ENCODE measurements around the gene FNIP2. TPM values are rescaled to one million over a fixed set of nuclear protein-coding genes. Genes with fewer than 3 reads are reported as not detected.
"Not testable (repeated sequence)": the region's sequence is repeated elsewhere in the genome, so short reads cannot be mapped to it uniquely, and the experiment has no call there.

The FNIP2 gene
- total RNA-seq, 1 donor from 2014 or later, result 21.4 TPM

DNA sequence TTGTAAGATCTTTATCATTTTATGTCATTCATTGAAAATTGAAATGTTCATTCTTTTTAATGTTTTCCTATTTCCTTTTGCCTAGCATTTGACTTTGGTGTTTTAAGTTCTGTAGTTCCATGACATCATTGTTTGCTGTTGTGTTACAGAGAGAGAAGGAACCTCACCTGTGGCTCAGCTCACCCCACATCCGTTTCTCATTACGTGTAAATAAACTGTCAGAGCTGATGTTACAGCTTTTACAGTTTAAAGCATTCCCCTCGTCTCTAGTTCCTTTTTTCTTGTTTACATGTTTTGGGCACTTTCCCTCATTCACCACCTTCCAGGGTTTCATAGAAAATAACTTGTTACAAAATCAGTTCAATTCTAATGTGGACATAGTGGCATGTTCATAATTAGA lies 137.2 kb downstream of the FNIP2 start:
- Histone ChIP-seq H3K27me3 (ENCODE audit: control insufficient read depth in 3 of 3, insufficient read depth in 3 of 3, low read length in 3 of 3) (no peaks in the 10 kb centered on the region), H3K9me3 (ENCODE audit: control insufficient read depth in 3 of 3, low read length in 3 of 3) (no peaks in the 10 kb centered on the region), H3K27ac (ENCODE audit: low read depth, low read length) (no peak overlapping the region), H3K4me1 (ENCODE audit: control insufficient read depth in 3 of 3, insufficient read depth in 3 of 3, low read length in 3 of 3) (peaks cover 0 to 7% (median 4%) of the 10 kb centered on the region in 3 donors), H3K36me3 (ENCODE audit: control insufficient read depth in 3 of 3, insufficient read depth in 3 of 3, low read length in 3 of 3) (peaks cover 9 to 18% (median 17%) of the 10 kb centered on the region in 3 donors), H3K9ac (ENCODE audit: low read depth in 1 of 3, low read length in 3 of 3) (no peak overlapping the region), H3K4me3 (ENCODE audit: low read length in 3 of 3) (no peak overlapping the region)

DNA sequence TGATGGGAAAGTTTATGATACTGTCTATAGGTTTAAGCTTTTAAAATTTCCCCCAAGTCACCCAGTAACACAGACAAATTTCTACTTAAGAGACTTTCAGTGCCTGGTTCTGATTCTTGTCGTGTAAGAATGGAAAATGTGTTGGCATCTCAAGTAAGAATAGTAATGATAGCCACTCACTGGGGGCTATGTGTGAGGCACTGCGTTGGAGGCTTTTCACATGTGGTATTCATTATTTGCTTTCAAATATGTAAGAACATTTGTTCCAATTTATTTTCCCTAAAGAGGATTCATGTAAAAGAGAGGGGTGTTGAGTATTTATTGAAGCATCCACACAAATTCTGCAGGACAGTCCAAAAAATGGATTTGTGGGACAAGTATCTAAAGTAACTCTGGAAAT lies 143.6 kb downstream of the FNIP2 start:
- Histone ChIP-seq H3K9ac (ENCODE audit: low read depth in 1 of 3, low read length in 3 of 3) (no peak overlapping the region), H3K36me3 (ENCODE audit: control insufficient read depth in 3 of 3, insufficient read depth in 3 of 3, low read length in 3 of 3) (no peaks in the 10 kb centered on the region), H3K27ac (ENCODE audit: low read depth, low read length) (no peak overlapping the region), H3K4me1 (ENCODE audit: control insufficient read depth in 3 of 3, insufficient read depth in 3 of 3, low read length in 3 of 3) (peaks cover 5 to 9% (median 8%) of the 10 kb centered on the region in 3 donors), H3K9me3 (ENCODE audit: control insufficient read depth in 3 of 3, low read length in 3 of 3) (no peaks in the 10 kb centered on the region), H3K4me3 (ENCODE audit: low read length in 3 of 3) (no peak overlapping the region), H3K27me3 (ENCODE audit: control insufficient read depth in 3 of 3, insufficient read depth in 3 of 3, low read length in 3 of 3) (no peaks in the 10 kb centered on the region)

DNA sequence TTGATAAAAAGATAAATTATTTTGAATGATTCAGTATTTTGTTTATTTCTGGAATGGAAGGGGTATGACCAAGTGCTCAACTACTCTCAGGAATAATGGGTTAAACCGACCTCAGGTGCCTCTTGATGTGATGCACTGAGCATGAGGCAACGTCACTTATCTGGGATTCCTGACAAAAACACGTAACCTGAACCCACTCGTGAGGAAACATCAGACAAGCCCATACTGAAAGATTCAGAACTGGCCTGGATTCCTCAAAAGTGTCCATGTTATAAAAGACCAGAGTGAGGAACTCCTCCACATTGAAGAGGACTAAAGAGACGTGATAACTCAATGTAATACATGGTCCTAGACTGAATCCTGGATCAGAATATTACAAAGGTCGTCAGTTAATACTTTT lies 144.0 kb downstream of the FNIP2 start:
- Histone ChIP-seq H3K9me3 (ENCODE audit: control insufficient read depth in 3 of 3, low read length in 3 of 3) (no peaks in the 10 kb centered on the region), H3K36me3 (ENCODE audit: control insufficient read depth in 3 of 3, insufficient read depth in 3 of 3, low read length in 3 of 3) (no peaks in the 10 kb centered on the region), H3K27me3 (ENCODE audit: control insufficient read depth in 3 of 3, insufficient read depth in 3 of 3, low read length in 3 of 3) (no peaks in the 10 kb centered on the region), H3K4me3 (ENCODE audit: low read length in 3 of 3) (no peak overlapping the region), H3K9ac (ENCODE audit: low read depth in 1 of 3, low read length in 3 of 3) (no peak overlapping the region), H3K27ac (ENCODE audit: low read depth, low read length) (no peak overlapping the region), H3K4me1 (ENCODE audit: control insufficient read depth in 3 of 3, insufficient read depth in 3 of 3, low read length in 3 of 3) (peaks cover 5 to 9% (median 8%) of the 10 kb centered on the region in 3 donors)

DNA sequence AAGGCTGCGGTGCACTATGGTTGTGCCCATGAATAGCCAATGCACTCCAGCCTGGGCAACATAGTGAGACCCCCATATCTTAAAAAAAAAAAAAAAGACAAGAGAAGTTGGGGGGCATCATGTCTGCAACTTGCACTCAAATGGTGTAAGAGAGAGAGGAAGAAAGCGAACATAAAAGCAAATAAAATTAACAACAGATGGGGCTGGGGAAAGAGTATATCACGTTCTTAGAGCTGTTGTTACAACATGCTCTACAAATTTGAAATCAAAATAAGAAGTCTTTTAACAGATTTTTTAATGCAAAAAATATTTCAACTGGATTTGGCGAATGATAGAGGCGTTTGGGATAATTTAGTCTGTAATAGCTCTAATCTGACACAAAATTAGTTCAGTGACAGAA lies 144.9 kb downstream of the FNIP2 start:
- Histone ChIP-seq H3K27ac (ENCODE audit: low read depth, low read length) (no peak overlapping the region), H3K4me3 (ENCODE audit: low read length in 3 of 3) (no peak overlapping the region), H3K9ac (ENCODE audit: low read depth in 1 of 3, low read length in 3 of 3) (no peak overlapping the region), H3K9me3 (ENCODE audit: control insufficient read depth in 3 of 3, low read length in 3 of 3) (no peaks in the 10 kb centered on the region), H3K27me3 (ENCODE audit: control insufficient read depth in 3 of 3, insufficient read depth in 3 of 3, low read length in 3 of 3) (no peaks in the 10 kb centered on the region), H3K4me1 (ENCODE audit: control insufficient read depth in 3 of 3, insufficient read depth in 3 of 3, low read length in 3 of 3) (peaks cover 5 to 9% (median 8%) of the 10 kb centered on the region in 3 donors), H3K36me3 (ENCODE audit: control insufficient read depth in 3 of 3, insufficient read depth in 3 of 3, low read length in 3 of 3) (no peaks in the 10 kb centered on the region)

- H3K9ac ChIP-seq (ENCODE audit: low read depth in 1 of 3, low read length in 3 of 3), result no peak overlapping the region
- no peaks in the 10 kb centered on the region for H3K9me3 ChIP-seq (ENCODE audit: control insufficient read depth in 3 of 3, low read length in 3 of 3)
- no peaks in the 10 kb centered on the region for H3K36me3 ChIP-seq (ENCODE audit: control insufficient read depth in 3 of 3, insufficient read depth in 3 of 3, low read length in 3 of 3)
- H3K27me3 ChIP-seq (ENCODE audit: control insufficient read depth in 3 of 3, insufficient read depth in 3 of 3, low read length in 3 of 3), result no peaks in the 10 kb centered on the region
- peaks cover 5 to 9% (median 8%) of the 10 kb centered on the region in 3 donors for H3K4me1 ChIP-seq (ENCODE audit: control insufficient read depth in 3 of 3, insufficient read depth in 3 of 3, low read length in 3 of 3)
- no peak overlapping the region for H3K4me3 ChIP-seq (ENCODE audit: low read length in 3 of 3)
- no peak overlapping the region for H3K27ac ChIP-seq (ENCODE audit: low read depth, low read length)
Measured at GRCh38 chr4:158914218-158914617, 145.4 kb downstream of the FNIP2 start.

- peaks cover 0 to 3% (median 0%) of the 10 kb centered on the region in 3 donors for H3K9me3 ChIP-seq (ENCODE audit: control insufficient read depth in 3 of 3, low read length in 3 of 3)
- H3K4me1 ChIP-seq (ENCODE audit: control insufficient read depth in 3 of 3, insufficient read depth in 3 of 3, low read length in 3 of 3), result peaks cover 5 to 9% (median 8%) of the 10 kb centered on the region in 3 donors
- H3K4me3 ChIP-seq (ENCODE audit: low read length in 3 of 3), result no peak overlapping the region
- H3K36me3 ChIP-seq (ENCODE audit: control insufficient read depth in 3 of 3, insufficient read depth in 3 of 3, low read length in 3 of 3), result no peaks in the 10 kb centered on the region
- H3K27ac ChIP-seq (ENCODE audit: low read depth, low read length), result no peak overlapping the region
- H3K9ac ChIP-seq (ENCODE audit: low read depth in 1 of 3, low read length in 3 of 3), result no peak overlapping the region
- H3K27me3 ChIP-seq (ENCODE audit: control insufficient read depth in 3 of 3, insufficient read depth in 3 of 3, low read length in 3 of 3), result no peaks in the 10 kb centered on the region
Measured at GRCh38 chr4:158915683-158916241, 146.9 kb downstream of the FNIP2 start.

GRCh38 chr4:158920452-158920996 lies 151.7 kb downstream of the FNIP2 start:
- H3K36me3 ChIP-seq (ENCODE audit: control insufficient read depth in 3 of 3, insufficient read depth in 3 of 3, low read length in 3 of 3); H3K27me3 ChIP-seq (ENCODE audit: control insufficient read depth in 3 of 3, insufficient read depth in 3 of 3, low read length in 3 of 3); H3K4me1 ChIP-seq (ENCODE audit: control insufficient read depth in 3 of 3, insufficient read depth in 3 of 3, low read length in 3 of 3); H3K27ac ChIP-seq (ENCODE audit: low read depth, low read length); H3K9me3 ChIP-seq (ENCODE audit: control insufficient read depth in 3 of 3, low read length in 3 of 3); H3K9ac ChIP-seq (ENCODE audit: low read depth in 1 of 3, low read length in 3 of 3); H3K4me3 ChIP-seq (ENCODE audit: low read length in 3 of 3): not testable (repeated sequence)

- H3K27ac ChIP-seq (ENCODE audit: low read depth, low read length); H3K36me3 ChIP-seq (ENCODE audit: control insufficient read depth in 3 of 3, insufficient read depth in 3 of 3, low read length in 3 of 3); H3K9ac ChIP-seq (ENCODE audit: low read depth in 1 of 3, low read length in 3 of 3); H3K4me3 ChIP-seq (ENCODE audit: low read length in 3 of 3); H3K27me3 ChIP-seq (ENCODE audit: control insufficient read depth in 3 of 3, insufficient read depth in 3 of 3, low read length in 3 of 3); H3K9me3 ChIP-seq (ENCODE audit: control insufficient read depth in 3 of 3, low read length in 3 of 3); H3K4me1 ChIP-seq (ENCODE audit: control insufficient read depth in 3 of 3, insufficient read depth in 3 of 3, low read length in 3 of 3): not testable (repeated sequence)
Measured at GRCh38 chr4:158927774-158928173, 158.9 kb downstream of the FNIP2 start.

- no peak overlapping the region for H3K4me3 ChIP-seq (ENCODE audit: low read length in 3 of 3)
Measured at GRCh38 chr4:158929939-158930638, 161.3 kb downstream of the FNIP2 start.

GRCh38 chr4:158930639-158930972 lies 161.8 kb downstream of the FNIP2 start:
- Histone ChIP-seq H3K9me3 (ENCODE audit: control insufficient read depth in 3 of 3, low read length in 3 of 3) (no peaks in the 10 kb centered on the region), H3K36me3 (ENCODE audit: control insufficient read depth in 3 of 3, insufficient read depth in 3 of 3, low read length in 3 of 3) (no peaks in the 10 kb centered on the region), H3K27me3 (ENCODE audit: control insufficient read depth in 3 of 3, insufficient read depth in 3 of 3, low read length in 3 of 3) (no peaks in the 10 kb centered on the region), H3K4me3 (ENCODE audit: low read length in 3 of 3) (no peak overlapping the region), H3K4me1 (ENCODE audit: control insufficient read depth in 3 of 3, insufficient read depth in 3 of 3, low read length in 3 of 3) (no peaks in the 10 kb centered on the region), H3K27ac (ENCODE audit: low read depth, low read length) (no peak overlapping the region), H3K9ac (ENCODE audit: low read depth in 1 of 3, low read length in 3 of 3) (no peak overlapping the region)

More at GRCh38 chr4:158929939-158930638, 161.3 kb downstream of the FNIP2 start:
- H3K9ac ChIP-seq (ENCODE audit: low read depth in 1 of 3, low read length in 3 of 3), result no peak overlapping the region
- no peak overlapping the region for H3K27ac ChIP-seq (ENCODE audit: low read depth, low read length)
- no peaks in the 10 kb centered on the region for H3K27me3 ChIP-seq (ENCODE audit: control insufficient read depth in 3 of 3, insufficient read depth in 3 of 3, low read length in 3 of 3)
- H3K9me3 ChIP-seq (ENCODE audit: control insufficient read depth in 3 of 3, low read length in 3 of 3), result no peaks in the 10 kb centered on the region
- H3K36me3 ChIP-seq (ENCODE audit: control insufficient read depth in 3 of 3, insufficient read depth in 3 of 3, low read length in 3 of 3), result no peaks in the 10 kb centered on the region
- no peaks in the 10 kb centered on the region for H3K4me1 ChIP-seq (ENCODE audit: control insufficient read depth in 3 of 3, insufficient read depth in 3 of 3, low read length in 3 of 3)
